Right renal pelvis (tissue), 4 donors: ENCODE results near the gene TBCB. TPM values are rescaled to one million over a fixed set of nuclear protein-coding genes. Genes with fewer than 3 reads are reported as not detected.
"Not testable (repeated sequence)": the region's sequence is repeated elsewhere in the genome, so short reads cannot be mapped to it uniquely, and the experiment has no call there.

Experiments
- DNase-seq, 4 donors: peaks; one replicate each; pipeline ENCODE4 v3.0.0-alpha.2; 2013; ENCODE audit warnings: low read depth in 4 of 4, low spot score in 3 of 4, missing footprints in 1 of 4
- polyA plus RNA-seq, 4 donors: library from polyadenylated mRNA; unstranded; fragments of 120-200 nt; gene quantifications; one replicate each; pipeline ENCODE4 v1.2.1, GENCODE V29; 2013; ENCODE audit not compliant: insufficient read length in 4 of 4

TBCB gene
- 100 to 1,000 TPM; 105 to 138 (median 117) TPM for polyA plus RNA-seq

GRCh38 chr19:36115453-36116343 is at the start of gene TBCB:
TSS of gene TBCB (plus strand) at chr19:36115468. CDS start at chr19:36115561, 93 bp downstream.
- no peak for DNase-seq

- no peak for DNase-seq
These were observed 47.6 kb upstream of the TBCB start for GRCh38 chr19:36067681-36068080.

GRCh38 chr19:36068810-36069499 is 46.3 kb upstream of the TBCB start:
- not testable (repeated sequence) for DNase-seq

- no peak for DNase-seq
These were observed 43.2 kb upstream of the TBCB start for GRCh38 chr19:36072081-36072480.

- no peak for DNase-seq
These were observed 42.0 kb upstream of the TBCB start for GRCh38 chr19:36073121-36073876.

GRCh38 chr19:36079389-36079945 is 35.8 kb upstream of the TBCB start:
- no peak for DNase-seq

GRCh38 chr19:36081385-36081784 is 33.9 kb upstream of the TBCB start:
- DNase-seq: no peak

- DNase-seq: no peak
These were observed 33.4 kb upstream of the TBCB start for GRCh38 chr19:36081894-36082293.

GRCh38 chr19:36082916-36083315 is 32.4 kb upstream of the TBCB start:
- no peak for DNase-seq

- DNase-seq: no peak
These were observed 30.8 kb upstream of the TBCB start for GRCh38 chr19:36084231-36085009.

GRCh38 chr19:36086326-36086725 is 28.9 kb upstream of the TBCB start:
- DNase-seq: no peak

GRCh38 chr19:36089847-36090246 is 25.4 kb upstream of the TBCB start:
- DNase-seq: no peak

GRCh38 chr19:36090910-36091695 is 24.2 kb upstream of the TBCB start:
- DNase-seq: no peak

- no peak for DNase-seq
These were observed 22.7 kb upstream of the TBCB start for GRCh38 chr19:36092566-36092965.

- no peak for DNase-seq
These were observed 22.1 kb upstream of the TBCB start for GRCh38 chr19:36093146-36093662.

- DNase-seq: no peak
These were observed 21.6 kb upstream of the TBCB start for GRCh38 chr19:36093687-36094086.

- no peak for DNase-seq
These were observed 18.2 kb upstream of the TBCB start for GRCh38 chr19:36097036-36097435.

- DNase-seq: no peak
These were observed 16.0 kb upstream of the TBCB start for GRCh38 chr19:36099166-36099785.
